Stimulated activated CD4-positive, alpha-beta T cell treated with anti-CD3 and anti-CD28 coated beads, Interleukin-12 subunit alpha, Interleukin-12 subunit beta, amount 100 ng/mL, for 24 hours (primary cell): ENCODE data around the gene PLA2G3.
A peak's percentile ranks its signal among the peaks of the same experiment; 100 is the strongest.
"Not testable (repeated sequence)": the region's sequence is repeated elsewhere in the genome, so short reads cannot be mapped to it uniquely, and the experiment has no call there.

Experiments used
- DNase-seq, 2 experiments: peaks; one replicate each; pipeline ENCODE4 v3.0.0-alpha.2; 2020; ENCODE audit warnings: low read depth in 2 of 2

The PLA2G3 gene

DNA sequence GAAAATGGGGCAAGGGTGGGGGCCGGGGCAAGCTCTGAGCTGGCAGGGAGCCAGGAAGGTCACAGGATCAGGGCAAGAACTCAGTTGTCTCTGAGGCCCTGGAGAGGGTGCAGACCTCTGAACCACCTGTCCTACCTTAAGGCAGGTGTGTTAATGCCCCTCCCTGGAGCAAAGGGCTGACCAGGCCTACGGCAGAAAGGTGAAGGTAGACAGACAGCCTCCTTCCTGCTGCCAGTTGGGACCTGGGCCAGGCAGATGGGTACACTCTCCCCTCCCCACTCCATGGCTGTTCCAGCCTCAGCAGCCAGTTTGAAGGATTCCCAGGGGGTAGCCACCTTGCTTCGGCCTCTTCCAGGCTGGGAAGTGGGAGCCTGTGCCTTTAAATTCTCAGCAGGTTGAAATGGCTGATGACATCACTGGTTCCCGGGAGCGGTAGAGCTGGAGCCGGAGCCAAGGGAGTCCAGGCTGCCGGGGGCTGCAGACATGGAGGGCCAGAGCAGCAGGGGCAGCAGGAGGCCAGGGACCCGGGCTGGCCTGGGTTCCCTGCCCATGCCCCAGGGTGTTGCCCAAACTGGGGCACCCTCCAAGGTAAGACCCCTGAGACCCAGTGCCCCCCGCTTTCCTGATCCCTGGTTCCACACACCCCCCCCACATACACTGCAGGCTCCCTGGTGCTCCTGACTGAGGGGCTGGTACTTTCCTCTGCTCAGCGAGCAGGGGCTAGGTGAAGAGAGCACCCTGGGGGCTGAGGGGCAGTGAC, 17.6 kb downstream of the PLA2G3 start, which contains the start of gene INPP5J:
TSS of gene INPP5J (plus strand) at position 435 of the 760 bp plus-strand sequence. CDS start at position 484, 49 bp downstream.
- no peak for DNase-seq

DNA sequence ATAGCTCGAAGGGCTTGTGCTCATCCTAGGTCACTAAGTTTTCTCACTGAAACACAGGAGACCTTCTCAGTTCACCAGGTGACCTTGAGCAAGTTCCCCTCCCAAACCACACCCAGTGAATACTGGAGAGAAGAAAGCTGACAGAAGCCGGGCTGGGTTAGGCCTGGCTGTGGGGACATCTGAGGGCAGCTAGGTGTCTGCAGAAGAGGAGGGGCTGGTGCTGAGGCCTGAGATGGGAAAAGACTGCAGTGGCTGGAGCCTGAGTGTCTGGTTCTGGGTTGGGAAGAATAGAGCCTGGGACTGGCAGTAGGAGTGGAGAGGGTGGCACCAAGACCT, 18.1 kb downstream of the PLA2G3 start:
- no peak for DNase-seq

DNA sequence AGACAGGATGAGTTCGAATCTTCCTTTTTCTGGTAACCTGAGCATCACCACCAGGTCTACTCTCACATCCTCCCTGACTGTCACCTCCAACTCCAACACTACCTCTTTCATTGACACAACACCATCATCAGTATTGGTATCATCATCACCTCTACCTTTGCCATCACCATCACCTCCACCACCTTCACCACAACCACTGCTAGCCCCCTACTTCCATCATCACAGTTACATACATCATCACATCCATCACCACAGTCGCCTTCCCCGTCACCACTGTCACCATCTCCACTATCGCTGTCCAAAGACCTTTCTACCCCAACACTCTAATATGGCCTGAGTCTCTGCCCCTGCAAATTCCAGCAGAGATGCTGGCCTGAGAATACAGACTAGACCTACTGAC, 18.9 kb downstream of the PLA2G3 start:
- no peak for DNase-seq

DNA sequence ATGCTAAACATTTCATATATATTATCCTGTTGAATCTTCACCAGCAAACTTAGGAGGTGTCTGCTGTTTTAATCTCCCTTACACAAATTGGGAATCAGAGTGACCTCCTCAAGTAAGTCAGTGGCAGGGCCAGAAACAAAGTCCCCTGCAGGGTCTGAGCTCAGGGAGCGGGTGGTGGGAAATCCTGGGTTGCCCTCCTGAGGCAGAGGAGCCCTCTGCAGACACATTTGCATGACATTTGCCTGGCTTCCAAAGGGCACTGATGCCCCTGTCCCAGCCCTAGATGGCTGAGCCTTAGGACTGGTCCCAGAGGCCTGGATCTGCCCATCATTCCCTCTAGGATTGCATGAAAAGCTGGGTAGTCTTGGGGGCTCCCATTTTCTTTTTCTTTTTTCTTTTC, 19.7 kb downstream of the PLA2G3 start:
- DNase-seq: no peak

DNA sequence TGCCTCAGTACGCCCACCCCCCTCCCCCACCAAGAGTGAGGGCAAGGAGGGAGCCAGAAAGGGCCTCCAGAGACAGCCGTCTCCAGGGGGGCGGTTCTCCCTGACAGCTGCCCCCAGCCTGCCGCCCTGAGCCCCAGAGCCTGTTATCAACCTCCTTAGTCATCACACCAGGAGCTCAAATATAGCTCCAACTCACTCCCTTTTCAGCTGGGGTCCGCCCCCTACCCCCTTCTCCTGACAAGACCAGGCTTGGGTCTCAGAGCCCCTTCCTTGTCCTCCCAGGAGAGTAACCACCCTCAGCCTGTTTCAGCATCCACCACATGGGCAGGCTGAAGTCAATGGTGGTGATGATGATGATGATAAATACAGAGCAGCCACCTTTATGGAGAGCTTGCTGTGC, 20.1 kb downstream of the PLA2G3 start:
- DNase-seq: no peak

DNA sequence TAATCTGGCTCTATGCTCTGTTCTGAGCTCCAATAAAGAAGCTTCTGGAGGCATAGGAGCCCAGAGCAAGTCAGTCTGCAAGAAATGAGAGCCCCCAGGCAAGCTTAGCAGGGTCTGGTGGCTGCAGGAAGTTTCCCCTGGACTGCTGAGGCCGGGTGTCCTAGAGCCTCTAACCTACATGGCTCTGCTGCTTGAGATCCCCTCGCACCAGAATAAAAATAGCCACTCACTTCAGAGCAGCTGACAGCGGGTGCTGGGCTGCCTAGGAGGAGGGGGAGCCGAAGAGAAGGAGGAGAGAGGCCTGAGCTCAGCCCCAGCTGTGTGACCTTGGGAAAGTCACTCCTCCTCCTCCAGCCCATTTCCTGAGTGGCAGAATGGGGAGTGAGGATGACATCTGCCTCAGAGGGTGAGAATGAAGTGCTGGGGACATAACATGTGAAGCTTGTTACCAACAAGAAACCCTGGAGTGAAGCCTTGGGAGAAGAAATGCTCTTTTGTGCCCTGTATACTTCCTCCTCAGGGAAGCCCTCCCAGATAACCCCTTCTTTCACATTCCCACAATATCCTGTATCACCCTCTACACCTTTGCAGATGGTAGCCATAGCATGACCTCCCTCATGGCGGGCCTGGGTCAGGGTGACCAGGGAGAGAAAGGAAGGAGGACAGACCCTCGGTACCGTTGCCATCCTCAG, 21.1 kb downstream of the PLA2G3 start:
- no peak for DNase-seq

DNA sequence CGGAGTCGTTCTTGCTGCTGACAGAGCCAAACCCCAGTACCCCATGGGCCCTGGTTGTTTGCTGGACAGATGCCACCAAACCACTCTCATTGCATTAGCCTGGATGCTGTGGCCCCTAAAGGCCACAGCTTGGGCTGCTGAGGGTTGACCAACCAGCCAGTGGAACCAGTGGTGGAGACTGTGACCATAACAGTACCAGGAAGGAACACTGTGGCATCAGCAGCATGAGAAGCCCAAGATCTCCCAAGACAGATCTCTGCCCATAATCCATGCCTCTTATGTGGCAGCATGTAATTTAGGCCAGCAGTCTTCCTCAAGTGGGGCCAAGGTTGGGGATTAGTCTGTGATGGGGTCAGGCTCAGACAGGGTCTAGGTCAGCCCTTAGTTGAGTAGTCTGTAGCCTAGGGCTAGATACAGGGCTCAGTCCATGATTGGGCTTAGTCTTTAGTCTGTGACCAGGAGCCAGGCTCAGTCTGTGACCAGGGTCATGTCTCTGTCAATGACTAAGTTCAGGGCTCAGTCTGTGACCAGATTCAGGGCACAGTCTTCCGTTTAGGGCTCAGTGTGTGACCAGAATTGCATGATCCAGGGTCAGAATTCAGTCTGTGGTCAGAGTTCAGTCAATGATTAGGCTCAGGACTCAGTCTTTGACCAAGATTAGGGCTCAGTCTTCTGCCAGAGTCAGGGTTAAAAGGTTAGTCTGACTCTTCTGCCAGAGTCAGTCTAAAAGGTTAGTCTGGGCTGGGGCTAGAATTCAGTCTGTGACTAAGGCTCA, 22.1 kb downstream of the PLA2G3 start:
- DNase-seq: no peak

DNA sequence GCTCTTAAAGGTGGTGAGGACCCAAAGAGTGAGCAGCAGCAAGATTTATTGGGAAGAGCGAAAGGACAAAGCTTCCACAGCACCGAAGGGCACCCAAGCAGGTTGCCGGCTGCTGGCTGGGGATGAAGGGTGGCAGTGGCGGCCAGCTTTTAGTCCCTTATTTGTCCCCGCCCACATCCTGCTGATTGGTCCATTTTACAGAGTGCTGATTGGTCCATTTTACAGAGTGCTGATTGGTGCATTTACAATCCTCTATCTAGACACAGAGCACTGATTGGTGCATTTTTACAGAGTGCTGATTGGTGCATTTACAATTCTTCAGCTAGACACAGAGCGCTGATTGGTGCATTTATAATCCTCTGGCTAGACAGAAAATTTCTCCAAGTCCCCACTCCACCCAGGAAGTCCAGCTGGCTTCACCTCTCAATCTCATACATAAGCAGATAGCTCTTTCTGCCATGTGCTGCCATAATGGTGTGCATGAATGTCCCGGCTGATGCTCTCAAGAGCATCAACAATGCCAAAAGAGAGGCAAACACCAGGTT, 27.7 kb downstream of the PLA2G3 start:
- DNase-seq: not testable (repeated sequence)

DNA sequence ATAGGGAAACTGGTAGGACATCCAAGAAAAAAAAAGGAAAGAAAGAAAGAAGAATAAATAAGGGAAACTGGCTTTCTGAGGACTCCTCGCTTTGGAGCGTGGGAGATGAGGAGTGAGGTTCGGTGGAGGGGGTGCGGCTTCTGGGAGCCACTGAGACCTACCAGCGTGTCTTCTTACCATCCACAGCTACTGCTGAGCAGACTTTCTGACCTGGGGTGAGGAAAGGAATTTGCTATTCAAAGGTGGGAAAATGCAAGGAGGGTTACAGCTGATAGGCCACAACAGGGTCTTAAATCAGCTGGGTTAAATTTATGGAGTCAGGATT, 32.5 kb downstream of the PLA2G3 start:
- DNase-seq: no peak

DNA sequence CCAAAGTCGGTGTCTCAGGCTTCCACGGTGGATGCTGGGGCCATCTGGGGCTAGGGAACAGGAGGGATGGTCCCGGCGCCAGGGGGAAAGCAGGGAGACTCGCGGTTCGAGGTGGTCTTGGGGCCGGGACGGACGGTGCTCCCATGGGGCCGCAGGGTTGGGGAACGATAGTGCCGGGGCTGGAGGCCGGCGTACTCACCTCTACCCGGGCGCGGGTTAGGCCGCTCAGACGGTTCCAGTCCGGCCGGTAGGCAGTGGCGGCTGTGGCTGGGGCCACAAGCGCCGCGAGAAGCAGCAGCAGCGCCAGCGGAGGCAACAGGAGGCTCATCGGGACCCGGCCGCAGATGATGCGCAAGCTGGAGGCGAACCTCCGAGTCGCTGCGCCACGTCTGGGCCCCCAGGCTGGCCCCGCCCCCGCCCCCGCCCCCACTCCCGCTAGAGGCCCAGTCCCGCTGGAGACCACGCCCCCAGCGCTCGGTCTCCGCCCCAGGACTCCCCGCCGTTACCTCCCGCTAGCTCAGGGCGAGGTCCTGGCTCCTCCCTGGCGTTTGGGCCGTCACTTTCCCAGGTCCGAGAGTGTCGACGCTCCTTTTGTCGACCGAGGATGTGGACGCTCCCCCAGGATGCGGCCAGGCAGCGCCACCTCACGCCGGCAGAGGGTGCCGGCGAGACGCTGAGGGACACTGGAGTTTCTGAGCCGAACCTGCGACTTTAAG, 33.0 kb downstream of the PLA2G3 start, which contains the start of gene SELENOM:
TSS of gene SELENOM (minus strand) at position 391 of the 716 bp plus-strand sequence. CDS start at position 328, 63 bp downstream.
- peak; percentile 73 to 86 for DNase-seq

DNA sequence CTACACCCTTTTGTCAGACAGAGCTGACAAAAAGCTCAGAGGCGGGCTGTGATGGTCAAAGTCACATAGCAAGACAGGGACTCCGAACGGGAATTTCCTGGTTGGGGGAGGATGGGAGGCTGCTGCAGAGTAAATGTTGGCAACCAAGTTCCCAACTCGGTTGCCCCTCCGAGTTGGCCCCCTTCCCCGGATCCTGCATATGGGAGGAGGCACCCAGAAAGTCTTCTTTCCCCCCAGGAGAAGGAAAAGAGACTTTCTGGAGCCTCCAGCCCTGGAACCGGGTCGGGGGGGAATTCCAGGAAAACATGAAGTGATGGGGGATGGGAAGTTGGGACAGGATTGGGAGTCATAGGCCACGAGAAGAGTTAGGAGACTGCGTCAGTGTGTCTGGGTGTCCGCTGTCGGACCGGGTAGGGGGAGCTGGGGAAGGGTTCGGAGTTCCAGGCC, 33.6 kb downstream of the PLA2G3 start:
- no peak for DNase-seq

DNA sequence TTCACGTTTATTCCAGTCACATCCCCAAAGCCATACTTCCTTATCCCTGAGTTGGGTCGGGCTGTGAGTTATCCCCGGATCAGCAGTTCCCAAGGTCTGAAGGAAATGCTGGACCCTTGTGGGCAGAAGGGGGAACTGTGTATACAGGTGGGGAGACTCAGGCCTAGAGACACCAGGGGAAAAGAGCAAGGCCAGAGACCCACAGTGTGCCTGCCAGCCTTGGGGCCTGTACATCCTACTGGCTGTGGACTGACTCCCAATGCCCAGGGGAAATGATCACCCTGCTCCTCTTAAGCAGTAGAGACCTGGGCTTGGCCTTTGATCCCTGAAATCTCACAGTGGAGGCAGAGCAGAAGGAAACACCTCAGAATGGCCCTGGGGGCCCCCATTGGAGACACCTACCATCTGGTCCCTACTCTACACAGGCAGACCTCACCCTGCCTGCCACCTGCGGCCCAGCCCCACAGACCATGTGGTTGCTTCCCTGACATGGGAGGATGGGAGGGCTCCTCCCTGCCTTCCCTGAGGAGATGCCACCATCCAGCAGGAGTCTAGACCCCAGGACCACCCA, 34.2 kb downstream of the PLA2G3 start:
- DNase-seq: no peak

DNA sequence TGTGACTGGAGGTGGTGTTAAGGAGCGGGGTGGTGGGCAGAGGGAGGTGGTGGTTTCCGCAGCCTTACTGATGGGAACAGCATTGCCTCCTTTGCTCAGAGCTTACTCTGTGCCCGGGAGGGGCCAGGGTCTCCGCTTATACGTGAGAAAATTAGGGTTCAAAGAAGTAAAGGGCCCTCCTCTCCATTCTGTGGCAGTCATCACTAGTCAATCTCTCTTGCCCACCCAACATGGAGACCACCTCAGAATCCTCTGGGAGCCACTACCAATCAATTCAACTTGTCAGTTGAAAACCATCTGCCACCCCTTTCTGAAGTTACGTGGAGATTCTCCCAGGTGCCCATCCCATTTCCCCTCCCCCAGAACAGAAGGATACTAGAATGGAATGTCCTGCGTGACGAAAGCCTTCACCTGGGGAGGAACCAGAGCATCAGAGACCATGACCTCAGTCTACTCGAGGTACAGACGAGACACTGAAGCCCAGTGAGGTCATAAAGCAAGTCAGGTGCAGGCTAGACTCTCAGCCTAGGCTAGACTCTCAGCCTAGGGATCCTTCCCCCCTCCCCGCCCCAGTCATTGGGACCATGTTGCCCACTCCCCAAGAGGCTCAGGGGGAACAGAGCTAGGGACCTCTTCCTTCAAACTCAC, 34.9 kb downstream of the PLA2G3 start:
- DNase-seq: no peak

DNA sequence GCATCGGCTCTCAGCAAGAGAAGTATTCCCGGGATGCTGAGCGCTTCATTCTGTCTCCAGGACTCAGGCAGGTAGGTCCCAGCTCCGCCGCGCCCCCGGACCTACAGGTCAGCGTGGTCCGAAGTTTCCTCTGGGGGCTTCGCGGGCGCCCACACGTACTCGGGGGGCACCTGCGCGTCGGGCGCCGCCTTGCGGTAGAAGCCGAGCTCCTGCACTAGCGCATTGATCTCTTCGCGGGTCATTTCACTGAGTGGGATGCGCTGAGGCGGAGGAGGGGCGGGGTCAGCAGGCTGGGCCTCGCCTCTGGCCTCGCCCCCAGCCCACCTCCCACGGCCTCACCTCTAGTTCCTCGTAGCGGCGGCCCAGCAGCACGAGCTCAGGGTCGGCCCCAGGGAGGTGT, 35.4 kb downstream of the PLA2G3 start:
- DNase-seq: no peak

DNA sequence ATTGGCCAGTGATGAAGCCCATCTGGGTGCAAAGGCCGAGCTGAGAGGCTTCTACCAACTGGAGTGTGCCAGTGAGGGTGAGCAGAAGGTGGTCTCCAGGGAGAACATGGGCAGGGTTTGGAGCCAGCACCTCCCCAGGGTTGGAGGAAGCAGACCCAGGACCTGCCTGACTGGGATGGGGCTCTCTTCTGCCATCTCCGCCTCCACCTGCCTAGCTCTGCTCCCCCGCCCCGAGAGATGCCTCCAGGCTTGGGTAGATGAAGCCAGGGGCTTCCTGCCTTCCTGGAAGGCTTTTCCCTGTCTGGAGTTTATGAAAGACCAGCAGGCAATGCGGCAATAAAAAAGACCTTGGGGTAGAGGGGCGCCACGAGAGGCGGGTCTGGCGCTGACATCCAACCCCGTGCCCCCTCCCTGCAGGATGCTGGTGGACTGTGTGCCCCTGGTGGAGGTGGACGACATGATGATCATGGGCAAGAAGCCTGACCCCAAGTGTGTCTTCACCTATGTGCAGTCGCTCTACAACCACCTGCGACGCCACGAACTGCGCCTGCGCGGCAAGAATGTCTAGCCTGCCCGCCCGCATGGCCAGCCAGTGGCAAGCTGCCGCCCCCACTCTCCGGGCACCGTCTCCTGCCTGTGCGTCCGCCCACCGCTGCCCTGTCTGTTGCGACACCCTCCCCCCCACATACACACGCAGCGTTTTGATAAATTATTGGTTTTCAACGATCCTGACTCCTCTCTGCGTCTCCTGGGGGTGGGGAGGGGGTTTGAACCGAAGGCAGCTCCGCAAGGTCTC, 36.2 kb downstream of the PLA2G3 start:
- no peak for DNase-seq

DNA sequence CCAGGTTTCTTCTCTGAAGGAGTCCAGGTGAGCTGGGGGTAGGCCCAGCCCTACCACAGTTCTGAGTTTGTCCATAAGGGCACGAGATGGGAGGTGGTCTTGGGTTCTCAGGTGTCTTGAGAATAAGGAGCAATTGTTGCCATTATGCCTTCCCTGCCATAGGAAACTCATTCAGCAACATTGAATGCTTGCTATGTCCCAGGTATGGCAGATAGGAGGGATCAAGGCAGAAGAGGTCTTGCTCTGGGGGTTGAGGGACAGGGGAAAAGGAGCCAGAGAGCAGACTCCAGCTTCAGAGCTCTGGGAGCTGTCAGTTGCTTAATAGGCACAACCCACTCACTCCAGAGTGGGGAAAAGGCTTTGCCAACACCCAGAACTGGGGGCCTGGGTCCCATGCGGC, 37.2 kb downstream of the PLA2G3 start:
- DNase-seq: no peak

DNA sequence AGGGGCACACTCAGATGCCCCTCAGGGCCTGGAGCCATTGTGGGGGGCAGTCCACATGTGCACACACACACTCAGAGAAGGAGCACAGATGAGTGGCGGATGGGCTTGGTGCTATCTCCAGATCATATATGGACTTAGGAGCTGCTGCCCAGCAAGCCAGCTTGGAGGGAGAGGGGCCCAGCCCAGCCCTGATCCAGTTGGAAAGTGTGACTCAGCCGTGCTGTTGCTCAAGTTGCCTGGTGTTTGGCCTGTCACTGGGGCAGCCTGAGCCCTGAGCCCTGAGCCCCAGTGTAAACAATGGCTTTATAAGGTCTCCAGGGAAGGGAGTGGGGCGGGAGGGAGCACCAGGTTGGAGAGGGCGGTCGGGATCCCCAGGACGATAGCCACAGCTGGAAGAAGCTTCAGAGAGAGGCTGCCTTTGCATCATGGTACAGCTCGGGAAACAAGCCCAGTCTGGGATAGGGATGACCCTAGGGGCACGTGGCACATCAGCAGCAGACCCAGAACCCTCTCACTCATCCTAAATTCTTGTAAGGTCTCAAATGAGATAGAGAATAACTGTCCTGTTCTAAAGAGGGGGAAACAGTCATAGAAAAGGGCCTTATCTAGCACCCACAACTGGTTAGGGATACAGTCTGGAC, 37.7 kb downstream of the PLA2G3 start:
- DNase-seq: no peak

DNA sequence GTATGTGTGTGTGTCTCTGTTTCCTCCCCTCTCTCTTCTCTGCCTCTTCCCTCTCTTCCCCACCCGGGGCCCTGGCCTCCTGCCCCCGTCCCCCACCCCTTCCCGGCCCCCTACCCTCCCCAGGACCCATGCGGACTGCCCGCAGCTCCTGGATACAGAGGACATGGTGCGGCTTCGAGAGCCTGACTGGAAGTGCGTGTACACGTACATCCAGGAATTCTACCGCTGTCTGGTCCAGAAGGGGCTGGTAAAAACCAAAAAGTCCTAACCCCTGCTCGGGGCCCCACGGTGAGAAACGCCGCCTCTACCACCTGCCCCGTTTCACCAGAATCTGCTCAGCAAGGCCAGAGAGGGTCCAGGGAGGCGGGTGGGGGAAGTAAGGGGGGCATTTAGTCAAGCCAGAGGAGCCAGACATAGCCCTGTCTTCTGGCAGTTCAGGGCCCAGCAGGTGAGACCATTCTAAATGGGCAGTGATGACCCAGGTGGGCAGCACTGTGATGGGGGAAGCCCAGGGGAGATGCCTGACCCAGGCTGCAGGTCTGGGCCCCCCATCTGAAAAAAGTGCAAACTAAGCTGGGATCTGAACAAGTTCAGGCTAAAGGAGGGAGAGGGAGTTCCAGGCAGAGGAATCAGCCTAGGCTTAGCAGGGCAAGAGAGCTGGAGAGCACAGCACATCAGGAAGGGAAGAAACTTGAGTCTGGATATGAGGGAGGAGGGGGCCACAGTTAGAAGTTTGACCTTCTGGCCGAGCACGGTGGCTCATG, 39.4 kb downstream of the PLA2G3 start:
- no peak for DNase-seq
